GM21447 (cell line): Measurements from ENCODE around the gene TDRD12.
"Not testable (repeated sequence)": the region's sequence is repeated elsewhere in the genome, so short reads cannot be mapped to it uniquely, and the experiment has no call there.

Experiments
- ATAC-seq: cut with Tn5 transposase; IDR thresholded peaks from one replicate; pipeline ENCODE4 v1.9.1; 2021; ENCODE audit not compliant: unreplicated experiment

TDRD12 gene

GRCh38 chr19:32746631-32747196, 27.1 kb downstream of the TDRD12 start:
- peak; percentile 48 for ATAC-seq

- no peak for ATAC-seq
Measured at GRCh38 chr19:32748497-32748896, 28.9 kb downstream of the TDRD12 start.

- ATAC-seq: no peak
Measured at GRCh38 chr19:32748948-32749347, 29.4 kb downstream of the TDRD12 start.

GRCh38 chr19:32749361-32749760, 29.8 kb downstream of the TDRD12 start:
- ATAC-seq: no peak

GRCh38 chr19:32750441-32751055, 31.0 kb downstream of the TDRD12 start:
- ATAC-seq: no peak

GRCh38 chr19:32751066-32751465, 31.5 kb downstream of the TDRD12 start:
- ATAC-seq: no peak

- ATAC-seq: no peak
Measured at GRCh38 chr19:32757189-32757588, 37.6 kb downstream of the TDRD12 start.

GRCh38 chr19:32765365-32765764, 45.8 kb downstream of the TDRD12 start:
- not testable (repeated sequence) for ATAC-seq

- ATAC-seq: no peak
Measured at GRCh38 chr19:32767951-32768679, 48.5 kb downstream of the TDRD12 start.

GRCh38 chr19:32771596-32771995, 52.0 kb downstream of the TDRD12 start:
- ATAC-seq: no peak

GRCh38 chr19:32773126-32773525, 53.6 kb downstream of the TDRD12 start:
- ATAC-seq: no peak

GRCh38 chr19:32779082-32779481, 59.5 kb downstream of the TDRD12 start:
- no peak for ATAC-seq

- no peak for ATAC-seq
Measured at GRCh38 chr19:32781280-32781679, 61.7 kb downstream of the TDRD12 start.

GRCh38 chr19:32782089-32782488, 62.5 kb downstream of the TDRD12 start:
- ATAC-seq: not testable (repeated sequence)

GRCh38 chr19:32787161-32787813, 67.7 kb downstream of the TDRD12 start:
- ATAC-seq: not testable (repeated sequence)

GRCh38 chr19:32787895-32788294, 68.3 kb downstream of the TDRD12 start:
- ATAC-seq: not testable (repeated sequence)

- no peak for ATAC-seq
Measured at GRCh38 chr19:32789429-32789828, 69.9 kb downstream of the TDRD12 start.

GRCh38 chr19:32798201-32798600, 78.6 kb downstream of the TDRD12 start:
- ATAC-seq: no peak

GRCh38 chr19:32800191-32800590, 80.6 kb downstream of the TDRD12 start:
- no peak for ATAC-seq

GRCh38 chr19:32800754-32801153, 81.2 kb downstream of the TDRD12 start:
- no peak for ATAC-seq

GRCh38 chr19:32802840-32803239, 83.3 kb downstream of the TDRD12 start:
- no peak for ATAC-seq

- ATAC-seq: no peak
Measured at GRCh38 chr19:32808236-32808635, 88.7 kb downstream of the TDRD12 start.
